SK-N-SH (cell line): Measurements from ENCODE around the gene ATP6AP1. TPM values are rescaled to one million over a fixed set of nuclear protein-coding genes. Genes with fewer than 3 reads are reported as not detected.

ENCODE experiments used
- CTCF ChIA-PET: fragments of 300-600, 350-600 bp; formaldehyde crosslinking; extraction: SDS; loops from one replicate; lab custom pipeline; 2021; lab: Yijun Ruan, JAX
- POLR2A ChIA-PET: fragments of 350-600 bp; sonication (Branson Sonifier 250); formaldehyde crosslinking; extraction: SDS; loops from one replicate; lab custom pipeline; 2020; ENCODE audit warnings: antibody characterized with exemption, inconsistent platforms; lab: Yijun Ruan, JAX
- DNase-seq: peaks from one replicate; pipeline ENCODE4 v3.0.0; 2012
- H2AFZ ChIP-seq: fragments of 200-600 bp; sonication (generic); 2 replicates; pipeline ENCODE4 v1.8.1; 2016; ENCODE audit warnings: antibody characterized with exemption, mild to moderate bottlenecking, low read depth
- H3F3A ChIP-seq: fragments of 200-600 bp; sonication (generic); replicated peaks from 2 replicates; pipeline ENCODE3; 2016; ENCODE audit warnings: antibody characterized with exemption, mild to moderate bottlenecking; ENCODE audit not compliant: insufficient read depth
- H3K27ac ChIP-seq, 2 experiments: fragments of 200-500 bp in 1 of 2; fragments of 200-600 bp in 1 of 2; sonication (Bioruptor generic) in 1 of 2; sonication (generic), shearing (Covaris generic) in 1 of 2; 2 replicates each; pipeline versions ENCODE4 v1.5.1 to v1.6.1; 2014 to 2016; ENCODE audit warnings: low read depth in 2 of 2, inconsistent platforms in 1 of 2, low read length in 1 of 2, mild to moderate bottlenecking in 1 of 2, mixed read lengths in 1 of 2
- H3K27me3 ChIP-seq: fragments of 200-600 bp; sonication (generic), shearing (Covaris generic); 2 replicates; pipeline ENCODE4 v1.6.1; 2016; ENCODE audit warnings: mixed run types; ENCODE audit not compliant: insufficient read depth
- H3K36me3 ChIP-seq, 2 experiments: fragments of 200-500 bp in 1 of 2; fragments of 200-600 bp in 1 of 2; sonication (Bioruptor generic) in 1 of 2; sonication (generic) in 1 of 2; replicated peaks in 1 of 2; 2 replicates each; pipeline versions ENCODE3 to v1.5.1; 2014 to 2016; ENCODE audit warnings: low read length in 1 of 2, mild to moderate bottlenecking in 1 of 2; ENCODE audit not compliant: insufficient read depth in 2 of 2, control insufficient read depth in 1 of 2
- H3K4me1 ChIP-seq, 2 experiments: fragments of 200-500 bp in 1 of 2; fragments of 200-600 bp in 1 of 2; sonication (Bioruptor generic) in 1 of 2; sonication (generic), shearing (Covaris generic) in 1 of 2; 2 replicates each; pipeline versions ENCODE4 v1.5.1 to v1.6.1; 2014 to 2016; ENCODE audit warnings: low read depth in 1 of 2, low read length in 1 of 2, mixed run types in 1 of 2; ENCODE audit not compliant: insufficient read depth in 2 of 2, control insufficient read depth in 1 of 2
- H3K4me2 ChIP-seq: fragments of 200-600 bp; sonication (generic), shearing (Covaris generic); 2 replicates; pipeline ENCODE4 v1.6.1; 2017; ENCODE audit warnings: mixed run types
- H3K4me3 ChIP-seq, 2 experiments: fragments of 200-500 bp in 1 of 2; fragments of 200-600 bp in 1 of 2; sonication (Bioruptor generic) in 1 of 2; sonication (generic), shearing (Covaris generic) in 1 of 2; 2 replicates each; pipeline versions ENCODE4 v1.5.1 to v1.8.1; 2014 to 2016; ENCODE audit warnings: low read depth in 2 of 2, inconsistent platforms in 1 of 2, low read length in 1 of 2, mild to moderate bottlenecking in 1 of 2, mixed read lengths in 1 of 2, moderate library complexity in 1 of 2
- H3K79me2 ChIP-seq: fragments of 200-600 bp; sonication (generic); 2 replicates; pipeline ENCODE4 v1.8.1; 2017; ENCODE audit warnings: mild to moderate bottlenecking; ENCODE audit not compliant: insufficient read depth
- H3K9ac ChIP-seq: fragments of 200-600 bp; sonication (generic); 2 replicates; pipeline ENCODE4 v1.6.1; 2017; ENCODE audit warnings: mixed run types
- H3K9me2 ChIP-seq: fragments of 200-600 bp; sonication (generic); 2 replicates; pipeline ENCODE4 v1.6.1; 2017; ENCODE audit warnings: mixed run types
- H3K9me3 ChIP-seq: fragments of 200-600 bp; sonication (generic); 2 replicates; pipeline ENCODE4 v1.6.1; 2017; ENCODE audit warnings: mixed run types, mild to moderate bottlenecking, moderate library complexity
- H4K20me1 ChIP-seq: fragments of 200-600 bp; sonication (generic); 2 replicates; pipeline ENCODE4 v1.6.1; 2017; ENCODE audit warnings: mild to moderate bottlenecking, mixed run types; ENCODE audit not compliant: insufficient read depth
- CHD2 ChIP-seq: fragments of 150-350 bp; IDR thresholded peaks from 2 replicates; pipeline ENCODE4 v1.6.1; 2018; ENCODE audit warnings: low read length; ENCODE audit not compliant: partially characterized antibody
- ELF1 ChIP-seq: IDR thresholded peaks from 2 replicates; pipeline ENCODE4 v1.4.0; 2012
- EP300 ChIP-seq, 2 experiments: IDR thresholded peaks; 2 replicates each; pipeline versions ENCODE4 v1.4.0 to v1.6.1; 2012; ENCODE audit warnings: borderline replicate concordance in 1 of 2, low read depth in 1 of 2, low read length in 1 of 2
- EZH2phosphoT487 ChIP-seq: fragments of 200-600 bp; sonication (generic); IDR thresholded peaks from 2 replicates; pipeline ENCODE4 v1.6.1; 2017; ENCODE audit warnings: low read depth, mixed run types, mild to moderate bottlenecking, antibody characterized with exemption, moderate library complexity, borderline replicate concordance
- FOSL2 ChIP-seq: IDR thresholded peaks from 2 replicates; pipeline ENCODE4 v1.4.0; 2012; ENCODE audit warnings: low read depth, mild to moderate bottlenecking, moderate library complexity, borderline replicate concordance
- FOXM1 ChIP-seq: IDR thresholded peaks from 2 replicates; pipeline ENCODE4 v1.4.0; 2012; ENCODE audit warnings: low read depth, mild to moderate bottlenecking
- GATA2 ChIP-seq: sonication (generic); formaldehyde crosslinking; IDR thresholded peaks from 2 replicates; pipeline ENCODE4 v1.5.0; 2020; ENCODE audit warnings: mild to moderate bottlenecking, missing genetic modification reagents
- JUND ChIP-seq: IDR thresholded peaks from 2 replicates; pipeline ENCODE4 v1.4.0; 2012
- MEF2A ChIP-seq: IDR thresholded peaks from 2 replicates; pipeline ENCODE4 v1.4.0; 2012; ENCODE audit warnings: low read depth, borderline replicate concordance
- MXI1 ChIP-seq: IDR thresholded peaks from 2 replicates; pipeline ENCODE4 v1.6.1; 2012; ENCODE audit warnings: mild to moderate bottlenecking, low read depth, low read length, improper control_type of control experiment
- NFIC ChIP-seq: IDR thresholded peaks from 2 replicates; pipeline ENCODE4 v1.4.0; 2012; ENCODE audit warnings: borderline replicate concordance
- NRF1 ChIP-seq: IDR thresholded peaks from 2 replicates; pipeline ENCODE4 v1.6.1; 2012; ENCODE audit warnings: low read depth, mild to moderate bottlenecking, low read length
- RAD21 ChIP-seq: IDR thresholded peaks from 2 replicates; pipeline ENCODE4 v1.6.1; 2012; ENCODE audit warnings: mild to moderate bottlenecking, low read length
- RXRA ChIP-seq: IDR thresholded peaks from 2 replicates; pipeline ENCODE4 v1.4.0; 2012; ENCODE audit warnings: low read depth, mild to moderate bottlenecking, borderline replicate concordance
- SIN3A ChIP-seq: IDR thresholded peaks from 2 replicates; pipeline ENCODE4 v1.6.1; 2012; ENCODE audit warnings: low read depth, mild to moderate bottlenecking, low read length, moderate library complexity, borderline replicate concordance
- SMC3 ChIP-seq: IDR thresholded peaks from 2 replicates; pipeline ENCODE4 v1.6.1; 2012; ENCODE audit warnings: low read depth, low read length, improper control_type of control experiment
- TAF1 ChIP-seq: IDR thresholded peaks from 2 replicates; pipeline ENCODE4 v1.6.1; 2012; ENCODE audit warnings: low read depth, mild to moderate bottlenecking, low read length, moderate library complexity, borderline replicate concordance
- TCF12 ChIP-seq: IDR thresholded peaks from 2 replicates; pipeline ENCODE4 v1.4.0; 2012
- YY1 ChIP-seq: IDR thresholded peaks from 2 replicates; pipeline ENCODE4 v1.4.0; 2012; ENCODE audit warnings: low read depth, mild to moderate bottlenecking
- WGBS: methylation state at CpG from one replicate; pipeline ENCODE4 v1.1.6; 2017; ENCODE audit warnings: low lambda C conversion rate; 5-methylcytosine and 5-hydroxymethylcytosine counted together
- polyA plus RNA-seq, 3 experiments: library from polyadenylated mRNA; depleted of rRNA; stranded (reverse); fragments of >200 nt; gene quantifications; 2 replicates each; pipeline ENCODE4 v1.2.3, GENCODE V29; 2012
- TF ChIP-seq, protein P1 (sequence below): IDR thresholded peaks from 2 replicates; pipeline ENCODE4; 2012
- TF ChIP-seq, protein P2 (sequence below): fragments of 150-350 bp; IDR thresholded peaks from 2 replicates; pipeline ENCODE4 v1.6.1; 2016; ENCODE audit warnings: mild to moderate bottlenecking, low read depth, low read length
- TF ChIP-seq, protein P3 (sequence below): IDR thresholded peaks from 2 replicates; pipeline ENCODE4 v1.6.1; 2012; ENCODE audit warnings: mild to moderate bottlenecking, low read depth, low read length, moderate library complexity

ATP6AP1 gene
- polyA plus RNA-seq, 1 of the 3 experiments (the other 2 are of a cell fraction): 102 TPM

DNA sequence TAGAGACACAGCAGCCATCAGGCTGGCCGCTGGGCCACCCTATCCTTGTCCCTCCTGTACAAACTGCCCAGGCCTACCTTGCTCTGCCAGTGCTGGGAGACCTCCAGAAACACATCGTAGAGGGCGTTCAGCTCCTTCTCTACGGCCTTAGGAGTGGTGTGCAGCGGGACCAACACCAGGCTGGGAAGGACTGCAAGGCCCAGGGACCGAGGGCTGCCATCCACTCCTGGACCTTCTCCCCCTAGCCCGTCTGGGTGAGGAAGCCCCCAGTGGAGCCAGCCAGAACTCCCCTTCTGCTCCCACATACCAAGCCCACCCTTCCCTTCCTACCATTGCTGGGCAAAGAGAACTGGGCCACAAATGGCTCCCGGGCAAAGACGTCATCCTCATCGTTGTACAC, 25.3 kb upstream of the ATP6AP1 start:
- Histone ChIP-seq H3K4me2 (no peak overlapping the region), H3K4me1 (peaks cover 0 to 6% of the 10 kb centered on the region in 2 experiments; a peak in 1 of 4 replicates), H2AFZ (no peak overlapping the region), H3K27ac (no peak overlapping the region), H3K9ac (no peak overlapping the region), H3K27me3 (no peaks in the 10 kb centered on the region), H3K4me3 (no peak overlapping the region), H3K36me3 (peaks cover 16 to 18% of the 10 kb centered on the region in 2 experiments), H3F3A (peaks cover 41% of the 10 kb centered on the region), H3K9me2 (no peaks in the 10 kb centered on the region), H4K20me1 (peaks cover 34% of the 10 kb centered on the region), H3K79me2 (peaks cover 29% of the 10 kb centered on the region), H3K9me3 (no peaks in the 10 kb centered on the region)
- WGBS: 28% methylated on average over 7 of the region's 10 CpGs
- ChIA-PET POLR2A (no interaction called here), CTCF (no interaction called here)
- no peak for DNase-seq
- no peak for TF ChIP-seq EP300 (IDR thresholded peaks at IDR 0.05; ENCODE audit: borderline replicate concordance in 1 of 2, low read depth in 1 of 2, low read length in 1 of 2)
- TF ChIP-seq SIN3A: no peak
- no peak for TF ChIP-seq GATA2 (CRISPR knock-in tag)
- no peak for TF ChIP-seq JUND
- TF ChIP-seq ELF1: no peak
- TF ChIP-seq MXI1: no peak
- TF ChIP-seq, protein P1, sequence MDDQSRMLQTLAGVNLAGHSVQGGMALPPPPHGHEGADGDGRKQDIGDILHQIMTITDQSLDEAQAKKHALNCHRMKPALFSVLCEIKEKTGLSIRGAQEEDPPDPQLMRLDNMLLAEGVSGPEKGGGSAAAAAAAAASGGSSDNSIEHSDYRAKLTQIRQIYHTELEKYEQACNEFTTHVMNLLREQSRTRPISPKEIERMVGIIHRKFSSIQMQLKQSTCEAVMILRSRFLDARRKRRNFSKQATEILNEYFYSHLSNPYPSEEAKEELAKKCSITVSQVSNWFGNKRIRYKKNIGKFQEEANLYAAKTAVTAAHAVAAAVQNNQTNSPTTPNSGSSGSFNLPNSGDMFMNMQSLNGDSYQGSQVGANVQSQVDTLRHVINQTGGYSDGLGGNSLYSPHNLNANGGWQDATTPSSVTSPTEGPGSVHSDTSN: no peak
- no peak for TF ChIP-seq NFIC
- no peak for TF ChIP-seq TCF12
- TF ChIP-seq EZH2phosphoT487: no peak

DNA sequence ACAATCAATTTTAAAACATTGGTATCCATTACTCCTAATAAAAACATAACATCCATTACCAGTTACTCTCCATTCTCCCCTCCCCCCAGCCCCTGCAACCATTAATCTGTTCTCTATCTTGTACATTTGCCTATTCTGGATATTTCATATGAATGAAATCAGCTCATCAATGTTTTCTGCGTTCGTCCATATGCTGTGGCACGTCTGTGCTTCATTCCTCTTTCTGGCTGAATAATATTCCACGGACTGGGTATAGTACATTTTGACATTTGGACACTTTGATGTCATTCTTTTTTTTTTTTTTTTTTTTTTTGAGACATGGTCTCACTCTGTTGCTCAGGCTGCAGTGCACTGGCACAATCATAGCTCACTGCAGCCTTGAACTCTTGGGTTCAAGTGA, 24.6 kb upstream of the ATP6AP1 start:
- Histone ChIP-seq H4K20me1 (peaks cover 33% of the 10 kb centered on the region), H3K9ac (no peak overlapping the region), H3K27ac (no peak overlapping the region), H3K36me3 (peaks cover 14 to 17% of the 10 kb centered on the region in 2 experiments), H2AFZ (no peak overlapping the region), H3K9me2 (no peaks in the 10 kb centered on the region), H3K4me1 (peaks cover 0 to 6% of the 10 kb centered on the region in 2 experiments; a peak in 1 of 4 replicates), H3K27me3 (no peaks in the 10 kb centered on the region), H3K4me2 (no peak overlapping the region), H3K79me2 (peaks cover 29% of the 10 kb centered on the region), H3K4me3 (no peak overlapping the region), H3K9me3 (no peaks in the 10 kb centered on the region)
- POLR2A ChIA-PET: no interaction called here
- 47% methylated on average over 4 of the region's 4 CpGs for WGBS
- CTCF ChIA-PET: no interaction called here
- no peak for DNase-seq
- TF ChIP-seq, protein P2, sequence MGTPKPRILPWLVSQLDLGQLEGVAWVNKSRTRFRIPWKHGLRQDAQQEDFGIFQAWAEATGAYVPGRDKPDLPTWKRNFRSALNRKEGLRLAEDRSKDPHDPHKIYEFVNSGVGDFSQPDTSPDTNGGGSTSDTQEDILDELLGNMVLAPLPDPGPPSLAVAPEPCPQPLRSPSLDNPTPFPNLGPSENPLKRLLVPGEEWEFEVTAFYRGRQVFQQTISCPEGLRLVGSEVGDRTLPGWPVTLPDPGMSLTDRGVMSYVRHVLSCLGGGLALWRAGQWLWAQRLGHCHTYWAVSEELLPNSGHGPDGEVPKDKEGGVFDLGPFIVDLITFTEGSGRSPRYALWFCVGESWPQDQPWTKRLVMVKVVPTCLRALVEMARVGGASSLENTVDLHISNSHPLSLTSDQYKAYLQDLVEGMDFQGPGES: no peak
- TF ChIP-seq SMC3 (no peak), FOSL2 (no peak), GATA2 (CRISPR knock-in tag) (no peak), JUND (no peak), YY1 (no peak), CHD2 (no peak), EZH2phosphoT487 (no peak), RXRA (no peak), TAF1 (no peak), MEF2A (no peak), RAD21 (no peak), NRF1 (no peak), SIN3A (no peak), FOXM1 (no peak), ELF1 (no peak), NFIC (no peak)
- TF ChIP-seq, protein P3, sequence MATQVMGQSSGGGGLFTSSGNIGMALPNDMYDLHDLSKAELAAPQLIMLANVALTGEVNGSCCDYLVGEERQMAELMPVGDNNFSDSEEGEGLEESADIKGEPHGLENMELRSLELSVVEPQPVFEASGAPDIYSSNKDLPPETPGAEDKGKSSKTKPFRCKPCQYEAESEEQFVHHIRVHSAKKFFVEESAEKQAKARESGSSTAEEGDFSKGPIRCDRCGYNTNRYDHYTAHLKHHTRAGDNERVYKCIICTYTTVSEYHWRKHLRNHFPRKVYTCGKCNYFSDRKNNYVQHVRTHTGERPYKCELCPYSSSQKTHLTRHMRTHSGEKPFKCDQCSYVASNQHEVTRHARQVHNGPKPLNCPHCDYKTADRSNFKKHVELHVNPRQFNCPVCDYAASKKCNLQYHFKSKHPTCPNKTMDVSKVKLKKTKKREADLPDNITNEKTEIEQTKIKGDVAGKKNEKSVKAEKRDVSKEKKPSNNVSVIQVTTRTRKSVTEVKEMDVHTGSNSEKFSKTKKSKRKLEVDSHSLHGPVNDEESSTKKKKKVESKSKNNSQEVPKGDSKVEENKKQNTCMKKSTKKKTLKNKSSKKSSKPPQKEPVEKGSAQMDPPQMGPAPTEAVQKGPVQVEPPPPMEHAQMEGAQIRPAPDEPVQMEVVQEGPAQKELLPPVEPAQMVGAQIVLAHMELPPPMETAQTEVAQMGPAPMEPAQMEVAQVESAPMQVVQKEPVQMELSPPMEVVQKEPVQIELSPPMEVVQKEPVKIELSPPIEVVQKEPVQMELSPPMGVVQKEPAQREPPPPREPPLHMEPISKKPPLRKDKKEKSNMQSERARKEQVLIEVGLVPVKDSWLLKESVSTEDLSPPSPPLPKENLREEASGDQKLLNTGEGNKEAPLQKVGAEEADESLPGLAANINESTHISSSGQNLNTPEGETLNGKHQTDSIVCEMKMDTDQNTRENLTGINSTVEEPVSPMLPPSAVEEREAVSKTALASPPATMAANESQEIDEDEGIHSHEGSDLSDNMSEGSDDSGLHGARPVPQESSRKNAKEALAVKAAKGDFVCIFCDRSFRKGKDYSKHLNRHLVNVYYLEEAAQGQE: no peak
- TF ChIP-seq, all 33 proteins: peak for 0
- H3F3A ChIP-seq: peaks cover 37% of the 10 kb centered on the region
